Measurements from ENCODE around the gene CALML4. TPM values are rescaled to one million over a fixed set of nuclear protein-coding genes. Genes with fewer than 3 reads are reported as not detected.

CALML4 gene
- total RNA-seq, 1 experiment from 2014 or later, result 12.6 TPM

GRCh38 chr15:68145706-68146105 is 59.4 kb downstream of the CALML4 start:
- H3F3A ChIP-seq (ENCODE audit: insufficient read depth, low read depth), result no peaks in the 10 kb centered on the region; the same call in 1 of the 2 replicates
- no TSS peak for BruUV-seq (replicated peaks)
- DNase-seq, result no peak
- H3K27ac ChIP-seq, result no peak overlapping the region
- H3K36me3 ChIP-seq (ENCODE audit: low read depth), result no peaks in the 10 kb centered on the region
- TF ChIP-seq, protein P1, sequence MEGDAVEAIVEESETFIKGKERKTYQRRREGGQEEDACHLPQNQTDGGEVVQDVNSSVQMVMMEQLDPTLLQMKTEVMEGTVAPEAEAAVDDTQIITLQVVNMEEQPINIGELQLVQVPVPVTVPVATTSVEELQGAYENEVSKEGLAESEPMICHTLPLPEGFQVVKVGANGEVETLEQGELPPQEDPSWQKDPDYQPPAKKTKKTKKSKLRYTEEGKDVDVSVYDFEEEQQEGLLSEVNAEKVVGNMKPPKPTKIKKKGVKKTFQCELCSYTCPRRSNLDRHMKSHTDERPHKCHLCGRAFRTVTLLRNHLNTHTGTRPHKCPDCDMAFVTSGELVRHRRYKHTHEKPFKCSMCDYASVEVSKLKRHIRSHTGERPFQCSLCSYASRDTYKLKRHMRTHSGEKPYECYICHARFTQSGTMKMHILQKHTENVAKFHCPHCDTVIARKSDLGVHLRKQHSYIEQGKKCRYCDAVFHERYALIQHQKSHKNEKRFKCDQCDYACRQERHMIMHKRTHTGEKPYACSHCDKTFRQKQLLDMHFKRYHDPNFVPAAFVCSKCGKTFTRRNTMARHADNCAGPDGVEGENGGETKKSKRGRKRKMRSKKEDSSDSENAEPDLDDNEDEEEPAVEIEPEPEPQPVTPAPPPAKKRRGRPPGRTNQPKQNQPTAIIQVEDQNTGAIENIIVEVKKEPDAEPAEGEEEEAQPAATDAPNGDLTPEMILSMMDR (conservative IDR thresholded peaks at IDR 0.05), result no peak
- no peak for TF ChIP-seq EZH2 (IDR thresholded peaks at IDR 0.05; ENCODE audit: low read depth)
- no peaks in the 10 kb centered on the region for H3K9me3 ChIP-seq (ENCODE audit: insufficient read depth, low read depth)
- intact Hi-C loops (cut with micrococcal nuclease; ENCODE audit: unreplicated experiment), result no loop called here
- POLR2A ChIA-PET (ENCODE audit: unreplicated experiment), result interaction anchor here (0.7 kb wide), 1 partner anchor 284 kb away, joined by 3 read pairs; no protein-coding TSS in a partner anchor
- no peaks in the 10 kb centered on the region for H3K27me3 ChIP-seq (ENCODE audit: insufficient read depth, low read depth)
- H2AFZ ChIP-seq, result no peak overlapping the region
- no peaks in the 10 kb centered on the region for H3K9me2 ChIP-seq (ENCODE audit: insufficient read depth)
- 0 out of 2 replicates have a peak, but pooled peaks cover 5% of the 10 kb centered on the region for H4K20me1 ChIP-seq (ENCODE audit: insufficient read depth)
- H3K4me1 ChIP-seq (replicated peaks; ENCODE audit: insufficient read depth), result peaks cover 4% of the 10 kb centered on the region; the same call in 1 of the 2 replicates
- H3K4me3 ChIP-seq, result no peak overlapping the region
- no peak overlapping the region for H3K4me2 ChIP-seq
- H3K79me2 ChIP-seq (ENCODE audit: low read depth), result no peaks in the 10 kb centered on the region
- CTCF ChIA-PET, result no interaction called here

DNA sequence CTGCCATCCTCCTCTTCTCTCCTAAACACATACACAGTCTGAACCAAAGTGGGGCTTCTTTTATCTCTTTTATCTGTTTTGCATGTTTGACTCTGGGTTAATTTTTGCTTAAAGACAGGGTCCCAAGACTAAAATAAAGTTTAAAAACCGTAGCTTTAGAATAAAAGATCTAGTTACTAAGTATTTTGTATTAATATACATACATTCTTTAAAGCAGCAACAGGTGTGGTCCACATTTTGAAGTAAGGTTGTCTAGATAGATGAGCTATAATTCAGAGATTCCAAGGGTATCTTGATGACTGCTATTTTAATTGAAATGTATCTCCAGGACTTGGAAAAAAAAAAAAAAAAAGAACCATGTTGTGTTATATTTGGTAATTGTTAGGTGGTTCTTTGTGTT is 61.3 kb downstream of the CALML4 start:
- POLR2A ChIA-PET (ENCODE audit: unreplicated experiment), result interaction anchor here (0.6 kb wide), 2 partner anchors 197 to 198 kb away, joined by 4 to 18 read pairs; no protein-coding TSS in a partner anchor

GRCh38 chr15:68143129-68143528 is 62.0 kb downstream of the CALML4 start:
- Histone ChIP-seq H3K4me1 (replicated peaks; ENCODE audit: insufficient read depth) (peaks cover 12% of the 10 kb centered on the region), H4K20me1 (ENCODE audit: insufficient read depth) (0 out of 2 replicates have a peak, but pooled peaks cover 5% of the 10 kb centered on the region), H3K27ac (no peak overlapping the region), H3K36me3 (ENCODE audit: low read depth) (no peaks in the 10 kb centered on the region), H3K27me3 (ENCODE audit: insufficient read depth, low read depth) (no peaks in the 10 kb centered on the region), H3F3A (ENCODE audit: insufficient read depth, low read depth) (peaks cover 7% of the 10 kb centered on the region; the same call in 1 of the 2 replicates), H3K4me2 (no peak overlapping the region), H3K9me2 (ENCODE audit: insufficient read depth) (no peaks in the 10 kb centered on the region), H2AFZ (no peak overlapping the region), H3K9me3 (ENCODE audit: insufficient read depth, low read depth) (no peaks in the 10 kb centered on the region), H3K79me2 (ENCODE audit: low read depth) (no peaks in the 10 kb centered on the region), H3K4me3 (no peak overlapping the region)
- TF ChIP-seq EZH2 (IDR thresholded peaks at IDR 0.05; ENCODE audit: low read depth), result no peak
- TF ChIP-seq, protein P1 (conservative IDR thresholded peaks at IDR 0.05), result no peak
- no peak for DNase-seq
- BruUV-seq (replicated peaks), result no TSS peak
- CTCF ChIA-PET, result no interaction called here
- POLR2A ChIA-PET (ENCODE audit: unreplicated experiment), result no interaction called here
- intact Hi-C loops (cut with micrococcal nuclease; ENCODE audit: unreplicated experiment), result no loop called here

More for the DNA sequence above, 61.3 kb downstream of the CALML4 start:
- no peak for DNase-seq
- H3K36me3 ChIP-seq (ENCODE audit: low read depth), result no peaks in the 10 kb centered on the region
- peaks cover 2% of the 10 kb centered on the region; the same call in 1 of the 2 replicates for H3F3A ChIP-seq (ENCODE audit: insufficient read depth, low read depth)
- H3K79me2 ChIP-seq (ENCODE audit: low read depth), result no peaks in the 10 kb centered on the region
- H3K9me2 ChIP-seq (ENCODE audit: insufficient read depth), result no peaks in the 10 kb centered on the region
- H4K20me1 ChIP-seq (ENCODE audit: insufficient read depth), result 0 out of 2 replicates have a peak, but pooled peaks cover 5% of the 10 kb centered on the region
- TF ChIP-seq, protein P1 (conservative IDR thresholded peaks at IDR 0.05), result no peak
- TF ChIP-seq EZH2 (IDR thresholded peaks at IDR 0.05; ENCODE audit: low read depth), result no peak
- H3K4me1 ChIP-seq (replicated peaks; ENCODE audit: insufficient read depth), result peaks cover 8% of the 10 kb centered on the region
- no TSS peak for BruUV-seq (replicated peaks)
- H3K9me3 ChIP-seq (ENCODE audit: insufficient read depth, low read depth), result no peaks in the 10 kb centered on the region
- no peaks in the 10 kb centered on the region for H3K27me3 ChIP-seq (ENCODE audit: insufficient read depth, low read depth)
- H3K27ac ChIP-seq, result no peak overlapping the region
- H3K4me2 ChIP-seq, result no peak overlapping the region
- no peak overlapping the region for H3K4me3 ChIP-seq
- CTCF ChIA-PET, result no interaction called here
- intact Hi-C loops (cut with micrococcal nuclease; ENCODE audit: unreplicated experiment), result no loop called here
- H2AFZ ChIP-seq, result no peak overlapping the region

Other genes starting within 250 kb of the CALML4 start
- gene PIAS1, start 151.0 kb downstream of the CALML4 start, total RNA-seq (2021), result 42.2 and 42.5 TPM in 2 replicates
- gene CLN6, start 24.4 kb upstream of the CALML4 start, total RNA-seq (2021), result 38.5 and 48.7 TPM in 2 replicates
- 26.3 and 31.6 TPM in 2 replicates for gene FEM1B, start 72.4 kb upstream of the CALML4 start, total RNA-seq (2021)
- gene ITGA11, start 226.8 kb upstream of the CALML4 start, total RNA-seq (2021), result 0.18 and 0.70 TPM in 2 replicates